WI38 (cell line): ENCODE results near the gene ORC5.

Source experiments
- H3K4me3 ChIP-seq: 2 replicates; pipeline ENCODE4 v1.5.1; 2011; ENCODE audit warnings: low read depth, mild to moderate bottlenecking, control low read depth, low read length
- TF ChIP-seq, protein P1 (sequence below): IDR thresholded peaks from 2 replicates; pipeline ENCODE4 v1.5.1; 2012; ENCODE audit warnings: low read depth, mild to moderate bottlenecking, control low read depth, low read length

The ORC5 gene

DNA sequence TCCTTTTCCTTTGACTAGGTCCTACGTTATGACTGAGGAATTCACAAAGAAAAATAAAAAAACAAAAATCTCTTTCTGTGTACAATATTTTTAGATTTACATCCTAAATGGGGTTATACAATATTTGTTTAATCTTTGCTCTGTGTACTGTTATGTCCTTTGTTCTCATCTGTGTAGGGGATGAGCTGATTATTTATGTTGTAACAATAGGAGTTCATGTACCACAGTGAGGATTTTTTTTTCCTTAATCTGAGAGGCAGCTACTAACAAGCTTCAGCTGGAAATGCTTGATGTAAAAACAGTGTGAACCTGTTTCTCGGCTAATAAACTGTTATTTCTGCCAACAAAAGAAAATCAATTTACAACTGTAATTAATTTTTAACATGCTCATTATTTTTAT lies 58.0 kb downstream of the ORC5 start:
- no peak overlapping the region for H3K4me3 ChIP-seq
- TF ChIP-seq, protein P1, sequence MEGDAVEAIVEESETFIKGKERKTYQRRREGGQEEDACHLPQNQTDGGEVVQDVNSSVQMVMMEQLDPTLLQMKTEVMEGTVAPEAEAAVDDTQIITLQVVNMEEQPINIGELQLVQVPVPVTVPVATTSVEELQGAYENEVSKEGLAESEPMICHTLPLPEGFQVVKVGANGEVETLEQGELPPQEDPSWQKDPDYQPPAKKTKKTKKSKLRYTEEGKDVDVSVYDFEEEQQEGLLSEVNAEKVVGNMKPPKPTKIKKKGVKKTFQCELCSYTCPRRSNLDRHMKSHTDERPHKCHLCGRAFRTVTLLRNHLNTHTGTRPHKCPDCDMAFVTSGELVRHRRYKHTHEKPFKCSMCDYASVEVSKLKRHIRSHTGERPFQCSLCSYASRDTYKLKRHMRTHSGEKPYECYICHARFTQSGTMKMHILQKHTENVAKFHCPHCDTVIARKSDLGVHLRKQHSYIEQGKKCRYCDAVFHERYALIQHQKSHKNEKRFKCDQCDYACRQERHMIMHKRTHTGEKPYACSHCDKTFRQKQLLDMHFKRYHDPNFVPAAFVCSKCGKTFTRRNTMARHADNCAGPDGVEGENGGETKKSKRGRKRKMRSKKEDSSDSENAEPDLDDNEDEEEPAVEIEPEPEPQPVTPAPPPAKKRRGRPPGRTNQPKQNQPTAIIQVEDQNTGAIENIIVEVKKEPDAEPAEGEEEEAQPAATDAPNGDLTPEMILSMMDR: no peak

DNA sequence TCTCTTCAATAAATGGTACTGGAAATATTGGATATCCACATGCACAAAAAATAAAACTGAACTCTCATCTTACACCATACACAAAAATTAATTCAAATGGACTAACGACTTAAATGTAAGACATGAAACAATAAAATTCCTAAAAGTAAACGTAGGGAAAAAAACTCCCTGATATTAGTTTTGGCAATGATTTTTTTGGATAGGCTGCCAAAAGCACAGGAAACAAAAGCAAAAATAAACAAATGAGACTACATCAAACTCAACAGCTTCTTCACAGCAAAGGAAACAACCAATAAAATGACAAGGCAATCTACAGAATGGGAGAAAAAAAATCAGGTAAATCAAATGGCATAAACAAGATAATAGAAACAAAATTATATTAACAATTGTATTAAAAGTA lies 65.7 kb downstream of the ORC5 start:
- H3K4me3 ChIP-seq: no peak overlapping the region
- TF ChIP-seq, protein P1: no peak

DNA sequence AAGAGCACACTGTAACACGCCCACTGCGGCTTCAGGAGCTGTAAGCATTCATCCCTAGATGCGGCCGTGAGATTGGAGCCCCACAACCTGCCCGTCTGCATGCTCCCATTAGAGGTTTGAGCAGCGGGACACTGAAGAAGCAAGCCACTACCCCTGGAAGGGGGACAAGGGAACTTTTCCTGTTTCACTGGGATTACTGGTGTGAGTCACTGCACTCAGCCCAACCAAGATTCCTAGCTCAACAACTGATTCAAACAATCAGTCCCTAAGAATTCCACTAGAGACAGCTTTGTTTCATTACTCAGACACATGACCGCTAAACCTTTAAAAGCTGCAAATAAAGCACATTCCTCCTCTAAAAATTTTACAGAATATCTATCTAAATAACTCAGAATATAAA lies 69.8 kb downstream of the ORC5 start:
- H3K4me3 ChIP-seq: no peak overlapping the region
- TF ChIP-seq, protein P1: no peak

DNA sequence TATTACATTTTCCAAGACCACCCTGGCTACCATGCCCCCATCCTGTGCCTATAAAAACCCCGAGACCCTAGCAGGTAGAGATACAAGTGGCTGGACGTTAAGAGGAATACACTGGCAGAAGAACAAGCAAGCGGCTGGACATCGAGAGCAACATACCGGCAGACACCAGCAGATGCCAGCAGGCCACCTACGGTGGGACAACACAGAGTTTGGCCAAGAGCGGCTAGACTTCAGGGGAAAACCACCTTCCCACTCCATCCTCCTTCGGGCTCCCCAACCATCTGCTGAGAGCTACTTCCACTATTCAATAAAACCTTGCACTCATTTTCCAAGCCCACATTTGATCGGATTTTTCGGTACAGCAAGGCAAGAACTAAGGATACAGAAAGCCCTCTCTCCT lies 70.3 kb downstream of the ORC5 start:
- TF ChIP-seq, protein P1: no peak
- no peak overlapping the region for H3K4me3 ChIP-seq

DNA sequence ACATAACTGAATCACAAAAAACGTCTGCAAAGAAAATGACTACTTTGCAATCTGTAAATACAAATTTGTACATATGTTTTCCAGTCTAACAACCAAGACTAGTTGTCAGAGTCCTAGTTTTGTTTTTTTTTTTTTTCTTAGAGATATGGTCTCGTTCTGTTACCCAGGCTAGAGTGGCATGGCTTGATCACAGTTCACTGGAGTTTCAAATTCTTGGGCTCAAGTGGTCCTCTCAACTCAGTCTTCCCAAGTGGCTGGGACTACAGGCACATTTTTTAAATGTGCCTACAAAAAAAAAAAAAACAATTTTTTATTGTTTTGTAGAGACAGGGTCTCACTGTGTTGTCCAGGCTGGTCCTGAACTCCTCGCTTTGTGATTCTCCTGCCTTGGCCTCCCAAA lies 70.8 kb downstream of the ORC5 start:
- no peak overlapping the region for H3K4me3 ChIP-seq
- TF ChIP-seq, protein P1: no peak

DNA sequence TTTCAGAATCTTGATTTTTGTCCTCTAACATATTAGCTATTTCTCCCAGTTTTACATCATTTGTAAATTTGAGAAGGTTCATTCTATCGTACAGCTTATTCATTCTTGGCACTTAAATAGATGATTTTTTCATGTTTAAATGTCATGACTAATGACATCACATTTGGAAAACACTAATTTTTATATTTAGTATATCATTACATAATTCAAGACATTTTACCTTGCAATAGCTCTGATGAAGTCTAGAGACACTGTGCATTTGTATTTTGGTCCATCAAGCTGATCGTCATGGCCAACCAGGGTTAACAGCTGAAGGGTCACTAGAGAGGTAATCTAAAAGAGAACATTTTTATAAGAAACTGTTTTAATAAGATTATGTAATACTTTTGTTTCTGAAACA lies 71.3 kb downstream of the ORC5 start:
- H3K4me3 ChIP-seq: no peak overlapping the region
- TF ChIP-seq, protein P1: no peak

DNA sequence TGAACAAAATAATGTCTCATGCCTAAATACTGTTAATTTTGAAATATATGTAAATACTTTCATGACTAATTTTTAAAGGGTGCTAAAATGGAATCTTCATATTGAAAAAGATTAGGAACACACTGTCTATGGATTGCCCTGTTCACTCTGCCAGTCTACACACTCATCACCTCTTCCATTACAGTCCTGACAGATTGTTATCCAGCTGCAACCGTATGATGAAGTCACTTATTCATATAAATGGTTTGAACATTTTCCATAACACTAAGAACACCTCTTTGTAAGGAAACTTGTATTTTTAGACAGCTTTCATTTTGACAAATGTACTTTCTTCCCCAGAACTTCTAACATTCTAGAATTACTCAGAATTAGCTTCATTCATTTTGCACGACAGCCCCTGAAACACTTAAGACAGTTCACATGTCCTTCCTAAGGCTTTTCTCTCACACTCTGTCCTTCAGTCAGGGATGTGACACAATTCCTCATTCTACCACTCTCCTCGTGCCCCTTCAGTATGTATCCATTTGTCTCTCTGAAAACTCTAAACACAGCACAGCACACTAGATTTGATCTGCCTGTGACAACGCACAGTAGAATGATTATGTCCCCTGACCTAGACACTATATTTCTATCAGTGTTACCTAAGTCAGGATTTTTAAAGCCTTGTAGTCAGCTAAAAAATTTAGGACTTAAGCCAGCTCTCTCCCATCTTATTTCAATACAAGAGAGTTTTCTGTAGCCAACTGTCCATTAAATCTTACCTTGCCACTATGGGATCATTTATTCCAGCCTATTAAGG lies 71.9 kb downstream of the ORC5 start:
- no peak overlapping the region for H3K4me3 ChIP-seq
- TF ChIP-seq, protein P1: no peak
